ENCODE results near the gene ELF4. TPM values are rescaled to one million over a fixed set of nuclear protein-coding genes. Genes with fewer than 3 reads are reported as not detected.

Gene ELF4
- total and polyA plus RNA-seq, 2 experiments from 2014 or later = 0.50 to 1.8 TPM

GRCh38 chrX:130108647-130109428 is 1.5 kb downstream of the ELF4 start:
- peak; percentile 22 for ATAC-seq
- no peak for TF ChIP-seq CREB1 (CRISPR knock-in tag; IDR thresholded peaks at IDR 0.05; ENCODE audit: low read depth)
- TF ChIP-seq, protein P1, sequence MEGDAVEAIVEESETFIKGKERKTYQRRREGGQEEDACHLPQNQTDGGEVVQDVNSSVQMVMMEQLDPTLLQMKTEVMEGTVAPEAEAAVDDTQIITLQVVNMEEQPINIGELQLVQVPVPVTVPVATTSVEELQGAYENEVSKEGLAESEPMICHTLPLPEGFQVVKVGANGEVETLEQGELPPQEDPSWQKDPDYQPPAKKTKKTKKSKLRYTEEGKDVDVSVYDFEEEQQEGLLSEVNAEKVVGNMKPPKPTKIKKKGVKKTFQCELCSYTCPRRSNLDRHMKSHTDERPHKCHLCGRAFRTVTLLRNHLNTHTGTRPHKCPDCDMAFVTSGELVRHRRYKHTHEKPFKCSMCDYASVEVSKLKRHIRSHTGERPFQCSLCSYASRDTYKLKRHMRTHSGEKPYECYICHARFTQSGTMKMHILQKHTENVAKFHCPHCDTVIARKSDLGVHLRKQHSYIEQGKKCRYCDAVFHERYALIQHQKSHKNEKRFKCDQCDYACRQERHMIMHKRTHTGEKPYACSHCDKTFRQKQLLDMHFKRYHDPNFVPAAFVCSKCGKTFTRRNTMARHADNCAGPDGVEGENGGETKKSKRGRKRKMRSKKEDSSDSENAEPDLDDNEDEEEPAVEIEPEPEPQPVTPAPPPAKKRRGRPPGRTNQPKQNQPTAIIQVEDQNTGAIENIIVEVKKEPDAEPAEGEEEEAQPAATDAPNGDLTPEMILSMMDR (conservative IDR thresholded peaks at IDR 0.05; ENCODE audit: low read depth in 2 of 2) = peak in 1 of 2 experiments; percentile 36; a peak in 2 of 4 replicates
- no peaks in the 10 kb centered on the region for H3K36me3 Mint-ChIP-seq (ENCODE audit: low read depth)
- no peak for DNase-seq (ENCODE audit: low spot score)
- no peak overlapping the region for H3K27ac Mint-ChIP-seq
- Histone ChIP-seq H3K4me3 (peak overlapping the region; percentile 47; the same call in 1 of the 2 replicates), H3K9me2 (ENCODE audit: insufficient read depth) (no peaks in the 10 kb centered on the region), H3K27me3 (ENCODE audit: insufficient read depth) (peaks cover 51% of the 10 kb centered on the region), H2AFZ (no peak overlapping the region), H3K36me3 (ENCODE audit: insufficient read depth) (no peaks in the 10 kb centered on the region), H3K79me2 (replicated peaks; ENCODE audit: insufficient read depth) (no peaks in the 10 kb centered on the region), H3K27ac (ENCODE audit: low read depth) (no peak overlapping the region), H4K20me1 (replicated peaks; ENCODE audit: insufficient read depth) (no peaks in the 10 kb centered on the region), H3F3A (replicated peaks; ENCODE audit: low read depth) (no peaks in the 10 kb centered on the region), H3K4me1 (ENCODE audit: insufficient read depth) (no peaks in the 10 kb centered on the region; the same call in 1 of the 2 replicates), H3K4me2 (peak overlapping the region; percentile 66; the same call in 1 of the 2 replicates)
- peaks cover 16% of the 10 kb centered on the region; the same call in 2 of the 3 replicates for H3K4me1 Mint-ChIP-seq
- H3K27me3 Mint-ChIP-seq (ENCODE audit: insufficient read depth, low read depth, poor library complexity) = peaks cover 37% of the 10 kb centered on the region
- no peaks in the 10 kb centered on the region for H3K9me3 Mint-ChIP-seq
- H3K4me3 Mint-ChIP-seq = peak overlapping the region; percentile 61

GRCh38 chrX:130106071-130106470 is 4.2 kb downstream of the ELF4 start:
- ATAC-seq = no peak
- Mint-ChIP-seq H3K27ac (no peak overlapping the region), H3K36me3 (ENCODE audit: low read depth) (no peaks in the 10 kb centered on the region), H3K4me1 (peaks cover 18% of the 10 kb centered on the region; the same call in 2 of the 3 replicates), H3K4me3 (no peak overlapping the region), H3K9me3 (no peaks in the 10 kb centered on the region), H3K27me3 (ENCODE audit: insufficient read depth, low read depth, poor library complexity) (peaks cover 26% of the 10 kb centered on the region)
- Histone ChIP-seq H3K9me2 (ENCODE audit: insufficient read depth) (no peaks in the 10 kb centered on the region), H3K27me3 (ENCODE audit: insufficient read depth) (peaks cover 26% of the 10 kb centered on the region), H3K4me2 (no peak overlapping the region), H3K4me3 (no peak overlapping the region), H3K4me1 (ENCODE audit: insufficient read depth) (no peaks in the 10 kb centered on the region; the same call in 1 of the 2 replicates), H3K79me2 (replicated peaks; ENCODE audit: insufficient read depth) (no peaks in the 10 kb centered on the region), H3K27ac (ENCODE audit: low read depth) (no peak overlapping the region), H2AFZ (no peak overlapping the region), H4K20me1 (replicated peaks; ENCODE audit: insufficient read depth) (no peaks in the 10 kb centered on the region), H3K36me3 (ENCODE audit: insufficient read depth) (no peaks in the 10 kb centered on the region), H3F3A (replicated peaks; ENCODE audit: low read depth) (no peaks in the 10 kb centered on the region)
- no peak for DNase-seq (ENCODE audit: low spot score)
- no peak for TF ChIP-seq EZH2phosphoT487 (IDR thresholded peaks at IDR 0.05; ENCODE audit: unreplicated experiment)
- TF ChIP-seq, protein P2, sequence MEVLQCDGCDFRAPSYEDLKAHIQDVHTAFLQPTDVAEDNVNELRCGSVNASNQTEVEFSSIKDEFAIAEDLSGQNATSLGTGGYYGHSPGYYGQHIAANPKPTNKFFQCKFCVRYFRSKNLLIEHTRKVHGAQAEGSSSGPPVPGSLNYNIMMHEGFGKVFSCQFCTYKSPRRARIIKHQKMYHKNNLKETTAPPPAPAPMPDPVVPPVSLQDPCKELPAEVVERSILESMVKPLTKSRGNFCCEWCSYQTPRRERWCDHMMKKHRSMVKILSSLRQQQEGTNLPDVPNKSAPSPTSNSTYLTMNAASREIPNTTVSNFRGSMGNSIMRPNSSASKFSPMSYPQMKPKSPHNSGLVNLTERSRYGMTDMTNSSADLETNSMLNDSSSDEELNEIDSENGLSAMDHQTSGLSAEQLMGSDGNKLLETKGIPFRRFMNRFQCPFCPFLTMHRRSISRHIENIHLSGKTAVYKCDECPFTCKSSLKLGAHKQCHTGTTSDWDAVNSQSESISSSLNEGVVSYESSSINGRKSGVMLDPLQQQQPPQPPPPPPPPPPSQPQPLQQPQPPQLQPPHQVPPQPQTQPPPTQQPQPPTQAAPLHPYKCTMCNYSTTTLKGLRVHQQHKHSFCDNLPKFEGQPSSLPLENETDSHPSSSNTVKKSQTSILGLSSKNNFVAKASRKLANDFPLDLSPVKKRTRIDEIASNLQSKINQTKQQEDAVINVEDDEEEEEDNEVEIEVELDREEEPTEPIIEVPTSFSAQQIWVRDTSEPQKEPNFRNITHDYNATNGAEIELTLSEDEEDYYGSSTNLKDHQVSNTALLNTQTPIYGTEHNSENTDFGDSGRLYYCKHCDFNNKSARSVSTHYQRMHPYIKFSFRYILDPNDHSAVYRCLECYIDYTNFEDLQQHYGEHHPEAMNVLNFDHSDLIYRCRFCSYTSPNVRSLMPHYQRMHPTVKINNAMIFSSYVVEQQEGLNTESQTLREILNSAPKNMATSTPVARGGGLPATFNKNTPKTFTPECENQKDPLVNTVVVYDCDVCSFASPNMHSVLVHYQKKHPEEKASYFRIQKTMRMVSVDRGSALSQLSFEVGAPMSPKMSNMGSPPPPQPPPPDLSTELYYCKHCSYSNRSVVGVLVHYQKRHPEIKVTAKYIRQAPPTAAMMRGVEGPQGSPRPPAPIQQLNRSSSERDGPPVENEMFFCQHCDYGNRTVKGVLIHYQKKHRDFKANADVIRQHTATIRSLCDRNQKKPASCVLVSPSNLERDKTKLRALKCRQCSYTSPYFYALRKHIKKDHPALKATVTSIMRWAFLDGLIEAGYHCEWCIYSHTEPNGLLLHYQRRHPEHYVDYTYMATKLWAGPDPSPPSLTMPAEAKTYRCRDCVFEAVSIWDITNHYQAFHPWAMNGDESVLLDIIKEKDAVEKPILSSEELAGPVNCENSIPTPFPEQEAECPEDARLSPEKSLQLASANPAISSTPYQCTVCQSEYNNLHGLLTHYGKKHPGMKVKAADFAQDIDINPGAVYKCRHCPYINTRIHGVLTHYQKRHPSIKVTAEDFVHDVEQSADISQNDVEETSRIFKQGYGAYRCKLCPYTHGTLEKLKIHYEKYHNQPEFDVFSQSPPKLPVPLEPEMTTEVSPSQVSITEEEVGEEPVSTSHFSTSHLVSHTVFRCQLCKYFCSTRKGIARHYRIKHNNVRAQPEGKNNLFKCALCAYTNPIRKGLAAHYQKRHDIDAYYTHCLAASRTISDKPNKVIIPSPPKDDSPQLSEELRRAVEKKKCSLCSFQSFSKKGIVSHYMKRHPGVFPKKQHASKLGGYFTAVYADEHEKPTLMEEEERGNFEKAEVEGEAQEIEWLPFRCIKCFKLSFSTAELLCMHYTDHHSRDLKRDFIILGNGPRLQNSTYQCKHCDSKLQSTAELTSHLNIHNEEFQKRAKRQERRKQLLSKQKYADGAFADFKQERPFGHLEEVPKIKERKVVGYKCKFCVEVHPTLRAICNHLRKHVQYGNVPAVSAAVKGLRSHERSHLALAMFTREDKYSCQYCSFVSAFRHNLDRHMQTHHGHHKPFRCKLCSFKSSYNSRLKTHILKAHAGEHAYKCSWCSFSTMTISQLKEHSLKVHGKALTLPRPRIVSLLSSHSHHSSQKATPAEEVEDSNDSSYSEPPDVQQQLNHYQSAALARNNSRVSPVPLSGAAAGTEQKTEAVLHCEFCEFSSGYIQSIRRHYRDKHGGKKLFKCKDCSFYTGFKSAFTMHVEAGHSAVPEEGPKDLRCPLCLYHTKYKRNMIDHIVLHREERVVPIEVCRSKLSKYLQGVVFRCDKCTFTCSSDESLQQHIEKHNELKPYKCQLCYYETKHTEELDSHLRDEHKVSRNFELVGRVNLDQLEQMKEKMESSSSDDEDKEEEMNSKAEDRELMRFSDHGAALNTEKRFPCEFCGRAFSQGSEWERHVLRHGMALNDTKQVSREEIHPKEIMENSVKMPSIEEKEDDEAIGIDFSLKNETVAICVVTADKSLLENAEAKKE (CRISPR knock-in tag; IDR thresholded peaks at IDR 0.05) = no peak
- TF ChIP-seq, protein P1 (conservative IDR thresholded peaks at IDR 0.05; ENCODE audit: low read depth in 2 of 2) = no peak
- TF ChIP-seq POLR2AphosphoS5 (IDR thresholded peaks at IDR 0.05; ENCODE audit: low read depth) = no peak
- no peak for TF ChIP-seq CREB1 (CRISPR knock-in tag; IDR thresholded peaks at IDR 0.05; ENCODE audit: low read depth)
- TF ChIP-seq STAT1 (IDR thresholded peaks at IDR 0.05; ENCODE audit: unreplicated experiment) = no peak
- no peak for TF ChIP-seq NANOG (IDR thresholded peaks at IDR 0.05; ENCODE audit: borderline replicate concordance)
- no peak for TF ChIP-seq ZNF331 (CRISPR knock-in tag; IDR thresholded peaks at IDR 0.05; ENCODE audit: low read depth)
